Measurements from ENCODE around the gene PDCD10.

DNA sequence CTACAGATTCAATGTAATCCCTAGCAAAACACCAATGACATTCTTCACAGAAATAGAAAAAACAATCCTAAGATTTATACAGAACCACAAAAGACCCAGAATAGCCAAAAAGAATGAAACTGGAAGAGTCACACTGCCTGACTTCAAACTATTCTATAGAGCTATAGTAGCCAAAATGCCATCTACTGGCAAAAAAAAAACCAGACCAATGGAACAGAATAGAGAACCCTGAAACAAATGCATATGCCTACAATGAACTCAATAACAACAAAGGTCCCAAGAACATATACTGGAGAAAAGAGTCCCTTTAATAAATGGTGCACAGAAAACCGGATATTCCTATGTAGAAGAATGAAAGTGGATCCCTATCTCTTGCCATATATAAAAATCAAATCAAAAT is 19.8 kb downstream of the PDCD10 start:
- TF ChIP-seq, protein P1, sequence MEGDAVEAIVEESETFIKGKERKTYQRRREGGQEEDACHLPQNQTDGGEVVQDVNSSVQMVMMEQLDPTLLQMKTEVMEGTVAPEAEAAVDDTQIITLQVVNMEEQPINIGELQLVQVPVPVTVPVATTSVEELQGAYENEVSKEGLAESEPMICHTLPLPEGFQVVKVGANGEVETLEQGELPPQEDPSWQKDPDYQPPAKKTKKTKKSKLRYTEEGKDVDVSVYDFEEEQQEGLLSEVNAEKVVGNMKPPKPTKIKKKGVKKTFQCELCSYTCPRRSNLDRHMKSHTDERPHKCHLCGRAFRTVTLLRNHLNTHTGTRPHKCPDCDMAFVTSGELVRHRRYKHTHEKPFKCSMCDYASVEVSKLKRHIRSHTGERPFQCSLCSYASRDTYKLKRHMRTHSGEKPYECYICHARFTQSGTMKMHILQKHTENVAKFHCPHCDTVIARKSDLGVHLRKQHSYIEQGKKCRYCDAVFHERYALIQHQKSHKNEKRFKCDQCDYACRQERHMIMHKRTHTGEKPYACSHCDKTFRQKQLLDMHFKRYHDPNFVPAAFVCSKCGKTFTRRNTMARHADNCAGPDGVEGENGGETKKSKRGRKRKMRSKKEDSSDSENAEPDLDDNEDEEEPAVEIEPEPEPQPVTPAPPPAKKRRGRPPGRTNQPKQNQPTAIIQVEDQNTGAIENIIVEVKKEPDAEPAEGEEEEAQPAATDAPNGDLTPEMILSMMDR (IDR thresholded peaks at IDR 0.05; ENCODE audit: poor library complexity): no peak
- no peak for TF ChIP-seq EZH2 (IDR thresholded peaks at IDR 0.05; ENCODE audit: borderline replicate concordance)
